A673 (cell line): Measurements from ENCODE around the gene AARS2.

Source experiments
- EZH2 ChIP-seq: fragments of 200-600 bp; sonication (generic); IDR thresholded peaks from 2 replicates; pipeline ENCODE4 v1.6.1; 2017; ENCODE audit warnings: borderline replicate concordance, low read depth, mild to moderate bottlenecking, mixed read lengths, antibody characterized with exemption, low read length; ENCODE audit not compliant: poor library complexity, severe bottlenecking
- TF ChIP-seq, protein P1 (sequence below): fragments of 300-800, 200-600 bp; sonication (generic); conservative IDR thresholded peaks from 2 replicates; pipeline ENCODE4 v1.5.1; 2017; ENCODE audit warnings: low read depth, mild to moderate bottlenecking, antibody characterized with exemption, low read length, moderate library complexity, mixed read lengths

DNA sequence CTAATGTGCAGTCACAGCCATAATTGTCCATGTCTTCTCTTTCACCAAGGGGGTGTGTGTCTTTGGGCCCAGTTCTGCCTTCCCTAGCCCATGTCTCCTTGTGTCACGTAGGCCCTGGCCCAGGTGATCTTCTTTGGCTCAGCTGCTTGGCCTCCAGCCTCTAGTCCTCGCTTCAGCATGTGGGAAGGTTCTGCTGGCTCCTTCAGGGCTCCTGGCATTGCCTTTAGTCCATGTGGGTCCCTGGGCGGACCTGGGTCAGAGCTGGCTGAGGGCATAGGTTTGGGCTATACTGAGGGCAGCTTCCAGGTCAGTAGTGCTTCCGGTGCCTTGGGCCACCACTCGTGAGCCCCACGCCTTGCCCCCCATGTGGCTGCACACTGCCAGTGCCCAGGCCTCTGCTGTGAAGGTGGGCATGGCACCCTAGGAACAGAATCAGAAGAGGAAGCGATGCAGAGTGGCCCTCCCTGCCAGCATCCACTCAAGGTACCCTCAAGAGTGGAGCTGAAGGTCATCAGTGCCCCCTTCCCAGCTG lies 12.8 kb downstream of the AARS2 start:
- TF ChIP-seq EZH2: no peak
- TF ChIP-seq, protein P1, sequence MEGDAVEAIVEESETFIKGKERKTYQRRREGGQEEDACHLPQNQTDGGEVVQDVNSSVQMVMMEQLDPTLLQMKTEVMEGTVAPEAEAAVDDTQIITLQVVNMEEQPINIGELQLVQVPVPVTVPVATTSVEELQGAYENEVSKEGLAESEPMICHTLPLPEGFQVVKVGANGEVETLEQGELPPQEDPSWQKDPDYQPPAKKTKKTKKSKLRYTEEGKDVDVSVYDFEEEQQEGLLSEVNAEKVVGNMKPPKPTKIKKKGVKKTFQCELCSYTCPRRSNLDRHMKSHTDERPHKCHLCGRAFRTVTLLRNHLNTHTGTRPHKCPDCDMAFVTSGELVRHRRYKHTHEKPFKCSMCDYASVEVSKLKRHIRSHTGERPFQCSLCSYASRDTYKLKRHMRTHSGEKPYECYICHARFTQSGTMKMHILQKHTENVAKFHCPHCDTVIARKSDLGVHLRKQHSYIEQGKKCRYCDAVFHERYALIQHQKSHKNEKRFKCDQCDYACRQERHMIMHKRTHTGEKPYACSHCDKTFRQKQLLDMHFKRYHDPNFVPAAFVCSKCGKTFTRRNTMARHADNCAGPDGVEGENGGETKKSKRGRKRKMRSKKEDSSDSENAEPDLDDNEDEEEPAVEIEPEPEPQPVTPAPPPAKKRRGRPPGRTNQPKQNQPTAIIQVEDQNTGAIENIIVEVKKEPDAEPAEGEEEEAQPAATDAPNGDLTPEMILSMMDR: no peak
